ENCODE data around the gene TEN1. TPM values are rescaled to one million over a fixed set of nuclear protein-coding genes. Genes with fewer than 3 reads are reported as not detected.

The TEN1 gene
- total RNA-seq, 1 donor from 2014 or later: 10.9 TPM

DNA sequence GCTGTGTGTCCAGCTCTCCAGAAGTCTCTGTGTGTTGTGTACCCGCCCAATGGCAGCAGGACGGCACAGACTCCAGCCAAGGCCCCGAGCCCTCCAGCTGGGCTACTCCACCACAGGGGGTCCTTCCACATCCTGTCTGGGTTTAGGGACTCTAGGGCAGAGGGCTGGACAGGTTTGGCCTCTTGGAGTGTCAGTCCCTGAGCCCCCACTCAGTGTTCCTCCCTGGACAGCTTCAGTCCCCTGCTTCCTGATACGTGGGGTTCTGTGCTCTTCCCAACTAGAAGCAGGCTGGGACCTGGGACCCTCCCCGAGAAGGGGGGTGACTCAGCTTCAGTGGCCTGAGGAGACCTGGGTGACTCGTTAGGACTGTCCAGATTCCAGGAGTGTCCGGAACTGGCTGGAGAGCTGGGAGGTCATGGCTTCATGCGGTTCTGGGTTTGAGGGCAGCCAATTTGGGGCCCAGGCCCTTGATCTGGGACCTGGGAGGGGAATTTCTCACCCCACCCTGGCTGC is 25.8 kb downstream of the TEN1 start:
- H3K4me1 ChIP-seq: peaks cover 16% of the 10 kb centered on the region
- TF ChIP-seq, protein P1, sequence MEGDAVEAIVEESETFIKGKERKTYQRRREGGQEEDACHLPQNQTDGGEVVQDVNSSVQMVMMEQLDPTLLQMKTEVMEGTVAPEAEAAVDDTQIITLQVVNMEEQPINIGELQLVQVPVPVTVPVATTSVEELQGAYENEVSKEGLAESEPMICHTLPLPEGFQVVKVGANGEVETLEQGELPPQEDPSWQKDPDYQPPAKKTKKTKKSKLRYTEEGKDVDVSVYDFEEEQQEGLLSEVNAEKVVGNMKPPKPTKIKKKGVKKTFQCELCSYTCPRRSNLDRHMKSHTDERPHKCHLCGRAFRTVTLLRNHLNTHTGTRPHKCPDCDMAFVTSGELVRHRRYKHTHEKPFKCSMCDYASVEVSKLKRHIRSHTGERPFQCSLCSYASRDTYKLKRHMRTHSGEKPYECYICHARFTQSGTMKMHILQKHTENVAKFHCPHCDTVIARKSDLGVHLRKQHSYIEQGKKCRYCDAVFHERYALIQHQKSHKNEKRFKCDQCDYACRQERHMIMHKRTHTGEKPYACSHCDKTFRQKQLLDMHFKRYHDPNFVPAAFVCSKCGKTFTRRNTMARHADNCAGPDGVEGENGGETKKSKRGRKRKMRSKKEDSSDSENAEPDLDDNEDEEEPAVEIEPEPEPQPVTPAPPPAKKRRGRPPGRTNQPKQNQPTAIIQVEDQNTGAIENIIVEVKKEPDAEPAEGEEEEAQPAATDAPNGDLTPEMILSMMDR (IDR thresholded peaks at IDR 0.05): no peak
- intact Hi-C loops (cut with DNase I): loop anchor here (5.0 kb wide), 1 partner anchor 98 kb away; no protein-coding TSS in a partner anchor
- no peaks in the 10 kb centered on the region for H3K36me3 ChIP-seq
- no peak for DNase-seq
- H3K9me3 ChIP-seq: no peaks in the 10 kb centered on the region
- no peak overlapping the region for H3K4me3 ChIP-seq
- peak overlapping the region; percentile 72 for H3K27ac ChIP-seq
- no peaks in the 10 kb centered on the region for H3K27me3 ChIP-seq
- ATAC-seq: no peak

DNA sequence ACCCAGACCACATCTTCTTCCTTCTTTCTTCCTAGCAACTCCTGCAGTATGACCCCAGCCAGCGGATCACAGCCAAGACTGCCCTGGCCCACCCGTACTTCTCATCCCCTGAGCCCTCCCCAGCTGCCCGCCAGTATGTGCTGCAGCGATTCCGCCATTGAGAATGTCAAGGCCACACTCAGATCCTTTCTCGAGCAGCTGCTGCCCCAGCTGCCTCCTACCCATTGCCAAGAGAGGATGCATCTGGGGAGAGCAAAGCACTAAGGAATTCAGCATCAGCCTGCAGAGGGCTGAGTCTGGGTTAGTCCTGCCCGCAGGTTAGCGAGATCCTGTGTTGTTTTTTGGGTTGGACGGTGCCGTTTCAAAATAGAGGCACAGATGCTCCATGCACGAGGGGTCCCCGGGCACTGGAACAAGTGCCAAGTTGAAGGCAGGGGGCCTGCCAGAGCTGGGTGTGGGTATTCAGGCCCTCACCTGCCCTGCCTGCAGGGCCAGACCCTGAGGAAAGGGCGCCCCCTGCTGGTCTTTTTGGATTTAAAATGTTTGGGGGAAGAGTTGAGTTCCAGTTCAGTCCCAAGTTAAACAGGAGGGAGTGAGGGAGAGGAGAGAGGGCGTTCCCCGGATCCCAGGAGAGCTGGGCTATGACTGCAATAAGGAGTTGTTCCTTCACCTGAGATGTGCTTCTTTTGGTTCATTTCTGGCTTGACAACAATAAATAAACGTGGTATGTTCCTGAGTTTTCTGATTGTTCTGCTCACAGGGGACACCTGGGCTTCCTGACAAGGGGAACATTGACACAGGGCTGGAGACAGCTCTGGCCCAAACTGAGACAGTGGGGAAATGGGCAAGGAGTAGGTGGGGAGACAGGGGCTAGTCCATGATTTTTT is 26.5 kb downstream of the TEN1 start:
- H3K9me3 ChIP-seq: no peaks in the 10 kb centered on the region
- peak; percentile 60 for ATAC-seq
- TF ChIP-seq, protein P1 (IDR thresholded peaks at IDR 0.05): peak; percentile 68
- H3K36me3 ChIP-seq: no peaks in the 10 kb centered on the region
- no peaks in the 10 kb centered on the region for H3K27me3 ChIP-seq
- no peak for DNase-seq
- intact Hi-C loops (cut with DNase I): loop anchor here (5.0 kb wide), 1 partner anchor 98 kb away; no protein-coding TSS in a partner anchor
- peak overlapping the region; percentile 72 for H3K27ac ChIP-seq
- H3K4me3 ChIP-seq: no peak overlapping the region
- H3K4me1 ChIP-seq: peaks cover 16% of the 10 kb centered on the region

DNA sequence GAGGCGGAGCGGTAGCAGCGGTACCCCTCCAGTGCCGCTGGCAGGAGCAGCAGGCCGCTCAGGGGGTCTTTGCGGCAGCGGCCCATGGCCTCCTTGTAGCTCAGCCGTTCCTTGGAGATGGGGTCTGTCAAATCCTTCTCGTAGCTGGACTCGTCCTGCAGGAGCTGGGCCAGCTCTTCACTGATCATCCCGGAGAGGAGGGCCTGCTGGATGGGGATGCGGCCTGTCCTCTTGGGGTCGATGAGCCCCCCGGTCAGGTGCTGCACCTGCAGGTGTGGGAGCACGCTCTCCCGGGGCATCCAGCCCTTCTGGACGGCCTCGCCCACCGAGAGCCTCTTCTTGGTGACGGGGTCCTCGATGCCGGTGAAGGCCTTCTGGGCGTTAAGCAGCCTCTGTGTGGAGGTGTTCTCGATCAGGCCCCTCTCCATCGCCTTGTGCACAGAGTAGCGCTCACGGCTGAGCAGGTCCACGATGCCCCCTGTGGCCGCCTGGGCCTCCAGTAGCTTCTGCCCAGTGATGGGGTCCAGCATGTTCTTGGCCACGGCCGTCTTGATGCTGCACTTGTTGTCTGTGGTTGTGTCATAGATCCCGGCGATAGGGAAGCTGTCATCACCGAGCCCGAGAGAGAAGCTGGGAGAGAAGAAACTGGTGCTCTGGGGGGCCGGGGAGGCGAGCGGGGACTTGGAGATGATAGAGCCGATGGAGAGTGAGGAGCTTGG is 28.2 kb downstream of the TEN1 start:
- intact Hi-C loops (cut with DNase I): loop anchor here (5.0 kb wide), 1 partner anchor 100 kb away; no protein-coding TSS in a partner anchor

DNA sequence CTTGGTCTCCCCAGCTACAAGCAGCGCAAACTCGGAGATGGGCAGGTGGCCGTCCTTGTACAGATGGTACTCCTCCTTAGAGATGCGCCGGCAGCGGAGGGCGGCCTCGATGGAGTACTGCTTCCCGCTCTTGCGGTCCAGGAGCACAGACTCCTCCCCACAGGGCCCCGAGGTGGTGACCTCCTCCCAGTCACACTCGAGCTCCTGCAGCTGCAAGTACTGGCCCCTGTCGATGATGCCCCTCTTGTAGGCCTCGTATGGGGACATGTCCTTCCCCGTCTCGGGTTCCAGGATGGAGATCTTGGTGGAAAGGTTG is 28.8 kb downstream of the TEN1 start:
- Histone ChIP-seq H3K4me3 (no peak overlapping the region), H3K36me3 (no peaks in the 10 kb centered on the region), H3K27ac (no peak overlapping the region), H3K9me3 (no peaks in the 10 kb centered on the region), H3K4me1 (peaks cover 16% of the 10 kb centered on the region), H3K27me3 (no peaks in the 10 kb centered on the region)
- TF ChIP-seq, protein P1 (IDR thresholded peaks at IDR 0.05): no peak
- intact Hi-C loops (cut with DNase I): loop anchor here (5.0 kb wide), 1 partner anchor 101 kb away; no protein-coding TSS in a partner anchor
- DNase-seq: no peak
- ATAC-seq: no peak

More for the DNA sequence above, 28.2 kb downstream of the TEN1 start:
- H3K4me1 ChIP-seq: peaks cover 16% of the 10 kb centered on the region
- H3K36me3 ChIP-seq: no peaks in the 10 kb centered on the region
- no peak for DNase-seq
- TF ChIP-seq, protein P1 (IDR thresholded peaks at IDR 0.05): no peak
- no peak for ATAC-seq
- H3K27ac ChIP-seq: no peak overlapping the region
- no peaks in the 10 kb centered on the region for H3K9me3 ChIP-seq
- no peak overlapping the region for H3K4me3 ChIP-seq
- no peaks in the 10 kb centered on the region for H3K27me3 ChIP-seq

DNA sequence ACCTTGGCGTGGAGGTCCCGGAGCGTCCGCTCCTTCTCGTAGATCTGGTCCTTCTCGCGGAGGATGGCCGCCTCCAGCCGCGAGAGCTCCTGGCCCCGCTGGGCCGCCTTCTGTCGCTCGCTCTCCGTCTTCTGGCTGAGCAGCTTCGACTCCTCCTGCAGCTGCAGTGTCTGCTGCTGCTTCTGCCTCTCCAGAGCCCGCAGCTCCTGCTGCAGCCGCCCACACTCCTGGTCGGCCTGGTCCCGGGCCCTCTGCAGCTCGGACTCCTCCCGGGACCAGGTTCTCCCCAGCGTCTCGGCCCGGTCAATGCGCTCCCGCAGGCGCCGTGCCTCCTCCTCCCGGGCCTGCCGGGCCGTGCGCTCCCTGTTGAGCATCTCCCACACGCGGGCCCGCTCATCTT is 29.2 kb downstream of the TEN1 start:
- Histone ChIP-seq H3K27me3 (no peaks in the 10 kb centered on the region), H3K4me1 (peaks cover 12% of the 10 kb centered on the region), H3K36me3 (no peaks in the 10 kb centered on the region), H3K27ac (no peak overlapping the region), H3K9me3 (no peaks in the 10 kb centered on the region), H3K4me3 (no peak overlapping the region)
- DNase-seq: no peak
- ATAC-seq: no peak
- TF ChIP-seq, protein P1 (IDR thresholded peaks at IDR 0.05): no peak
- intact Hi-C loops (cut with DNase I): loop anchor here (5.0 kb wide), 1 partner anchor 101 kb away; no protein-coding TSS in a partner anchor

Measured in upper lobe of right lung (tissue), 1 donor.